NCI-H524 (cell line): ENCODE results near the gene TXLNA.

Source experiments
- DNase-seq, 2 experiments: peaks; one replicate each; lab custom pipeline; 2025; lab: John Stamatoyannopoulos, UW

The TXLNA gene

GRCh38 chr1:32215629-32216480 lies 36.4 kb downstream of the TXLNA start:
- DNase-seq = peak; percentile 18 to 62

- DNase-seq = no peak
These were observed 37.1 kb downstream of the TXLNA start for GRCh38 chr1:32216566-32216965.

- DNase-seq = no peak
These were observed 39.5 kb downstream of the TXLNA start for GRCh38 chr1:32219022-32219421.

- no peak for DNase-seq
These were observed 41.5 kb downstream of the TXLNA start for GRCh38 chr1:32220746-32221580.

GRCh38 chr1:32221581-32221979 lies 42.1 kb downstream of the TXLNA start:
- DNase-seq = no peak

- DNase-seq = peak; percentile 45 to 82
These were observed 42.7 kb downstream of the TXLNA start, which contains the start of the genes EIF3I and TMEM234 for GRCh38 chr1:32221980-32222755. Gene EIF3I, plus strand, starts transcription at chr1:32222407. Its CDS starts 35 bp downstream, at chr1:32222442. Gene TMEM234, minus strand, starts transcription at chr1:32222353. Its CDS starts 31 bp downstream, at chr1:32222322.

GRCh38 chr1:32223683-32224082 lies 44.2 kb downstream of the TXLNA start:
- no peak for DNase-seq

- DNase-seq = no peak
These were observed 44.8 kb downstream of the TXLNA start for GRCh38 chr1:32224285-32224684.

- DNase-seq = no peak
These were observed 49.3 kb downstream of the TXLNA start for GRCh38 chr1:32228771-32229170.

- no peak for DNase-seq
These were observed 52.5 kb downstream of the TXLNA start for GRCh38 chr1:32231843-32232432.

- DNase-seq = peak in 1 of 2 experiments; percentile 15
These were observed 53.3 kb downstream of the TXLNA start for GRCh38 chr1:32232558-32233304.

GRCh38 chr1:32234792-32235191 lies 55.3 kb downstream of the TXLNA start:
- no peak for DNase-seq

- no peak for DNase-seq
These were observed 59.9 kb downstream of the TXLNA start for GRCh38 chr1:32239337-32239736.

GRCh38 chr1:32239790-32240139 lies 60.3 kb downstream of the TXLNA start:
- no peak for DNase-seq

GRCh38 chr1:32240140-32240951 lies 60.9 kb downstream of the TXLNA start:
- peak in 1 of 2 experiments; percentile 68 for DNase-seq

- DNase-seq = peak; percentile 78 to 85
These were observed 61.7 kb downstream of the TXLNA start for GRCh38 chr1:32241001-32241763.

- peak in 1 of 2 experiments; percentile 16 for DNase-seq
These were observed 62.9 kb downstream of the TXLNA start for GRCh38 chr1:32242341-32242851.

GRCh38 chr1:32246888-32247273 lies 67.4 kb downstream of the TXLNA start, which contains the start of gene FAM167B:
Gene FAM167B, plus strand, starts transcription at chr1:32247222. Its CDS starts 200 bp downstream, at chr1:32247422.
- DNase-seq = no peak

GRCh38 chr1:32247452-32247851 lies 68.0 kb downstream of the TXLNA start:
- DNase-seq = no peak
